ENCODE data around the gene PTCHD4.

PTCHD4 gene

DNA sequence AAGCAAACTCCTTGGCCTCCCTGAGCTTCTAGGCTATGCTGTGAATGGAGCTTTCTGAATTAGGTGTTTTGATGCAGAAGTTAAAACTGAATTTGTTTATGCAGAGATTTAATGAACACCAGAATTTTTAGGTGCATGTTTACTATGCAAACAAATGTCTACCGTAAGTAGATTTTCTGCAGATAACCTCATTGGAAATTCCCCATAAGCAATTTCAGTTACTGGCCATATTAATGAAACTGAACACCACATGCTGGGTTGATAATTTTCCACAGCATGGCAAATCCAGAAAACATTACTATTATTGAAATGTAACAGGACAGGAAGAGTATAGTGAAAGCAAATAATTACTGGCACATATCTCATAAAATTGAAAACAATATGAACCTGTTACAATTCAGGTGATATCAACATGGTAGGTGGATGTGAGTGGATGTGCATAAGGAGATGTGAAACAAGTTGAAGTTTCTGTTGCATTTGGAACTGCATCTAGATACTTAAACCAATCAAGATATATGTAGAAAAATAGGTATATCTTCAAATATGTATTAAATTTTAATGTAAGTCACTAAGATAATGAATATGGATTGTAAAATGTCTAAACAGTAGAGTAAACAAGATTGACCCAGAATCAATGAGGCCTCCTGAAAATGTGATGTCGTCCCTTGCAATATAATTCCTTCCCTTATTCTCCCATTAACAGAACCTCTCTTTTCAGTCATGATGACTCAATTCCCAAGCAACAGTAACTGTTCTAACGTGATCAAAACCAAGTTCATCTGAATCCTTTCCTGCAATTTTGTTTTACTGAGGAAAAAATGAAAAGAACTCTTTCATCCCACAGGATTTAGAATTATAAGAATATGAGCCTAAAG, 11.0 kb downstream of the PTCHD4 start:
- DNase-seq = no peak

GRCh38 chr6:48098923-48099322, 12.1 kb downstream of the PTCHD4 start:
- no peak for DNase-seq

DNA sequence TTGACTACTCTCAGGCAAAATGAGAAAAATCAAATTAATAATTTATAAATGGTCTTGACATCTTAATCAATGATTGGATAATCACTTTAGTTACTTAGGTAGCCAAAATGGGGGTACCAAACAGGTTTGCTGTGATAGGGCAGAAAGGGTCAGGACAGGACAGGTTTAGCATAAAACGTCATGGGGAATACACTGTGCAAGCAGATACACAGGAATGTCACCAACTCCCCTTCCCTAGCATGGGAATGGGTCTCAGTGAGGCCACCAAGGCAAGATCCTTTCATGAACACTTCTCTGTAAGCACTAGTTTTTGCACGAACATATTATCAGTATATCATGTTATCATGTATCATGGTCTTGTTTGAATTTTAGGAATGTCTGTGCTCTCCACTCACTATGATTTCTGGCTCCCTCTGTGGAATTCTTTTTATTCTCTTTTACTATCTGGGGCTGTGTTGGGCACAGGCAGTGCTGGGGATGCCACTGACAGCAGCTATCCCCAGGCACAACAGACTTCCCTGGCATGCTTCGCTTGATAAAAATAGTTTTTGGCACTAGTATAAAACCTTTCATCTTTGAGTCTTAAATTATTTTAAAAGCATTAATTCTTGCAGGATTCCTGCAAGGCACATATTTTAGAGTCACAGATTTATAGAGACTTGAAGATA, 18.3 kb downstream of the PTCHD4 start:
- DNase-seq = no peak

GRCh38 chr6:48090546-48090945, 20.5 kb downstream of the PTCHD4 start:
- no peak for DNase-seq

DNA sequence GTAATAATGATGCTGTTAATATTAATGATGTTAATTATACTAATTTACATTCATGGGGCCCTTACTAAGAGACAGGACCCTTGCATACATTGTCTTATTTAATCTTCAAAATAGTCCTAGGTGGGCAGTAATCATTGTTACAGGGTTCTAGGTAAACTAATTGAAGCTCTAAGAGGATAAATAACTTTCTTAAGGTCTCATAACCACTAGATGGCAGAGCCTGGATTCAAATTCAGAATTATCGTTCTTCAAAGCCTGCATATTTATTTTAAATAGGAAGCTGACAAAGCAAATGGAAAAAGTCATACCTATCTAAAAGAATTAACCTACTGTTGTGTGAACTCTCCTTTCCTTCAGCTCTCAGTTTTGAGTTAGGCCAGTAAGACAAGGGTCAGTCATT, 23.5 kb downstream of the PTCHD4 start:
- no peak for DNase-seq

DNA sequence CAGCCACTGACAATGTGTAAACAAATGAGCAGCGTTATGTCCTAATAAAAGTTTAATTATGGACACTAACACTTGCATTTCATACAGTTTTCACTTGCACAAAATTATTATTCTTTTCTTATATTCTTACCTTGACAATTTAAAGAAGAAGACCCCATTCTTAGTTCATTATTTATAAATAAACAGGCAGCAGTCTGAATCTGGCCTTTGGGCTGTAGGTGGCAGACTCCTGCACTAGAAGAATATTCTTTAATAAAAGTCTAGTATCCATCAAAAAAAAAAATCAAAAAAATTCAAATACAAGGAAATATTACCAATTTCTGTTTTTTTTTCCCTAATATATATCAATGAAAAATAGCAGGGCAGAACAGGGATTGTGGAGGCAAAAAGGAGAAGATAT, 24.8 kb downstream of the PTCHD4 start:
- DNase-seq = no peak

DNA sequence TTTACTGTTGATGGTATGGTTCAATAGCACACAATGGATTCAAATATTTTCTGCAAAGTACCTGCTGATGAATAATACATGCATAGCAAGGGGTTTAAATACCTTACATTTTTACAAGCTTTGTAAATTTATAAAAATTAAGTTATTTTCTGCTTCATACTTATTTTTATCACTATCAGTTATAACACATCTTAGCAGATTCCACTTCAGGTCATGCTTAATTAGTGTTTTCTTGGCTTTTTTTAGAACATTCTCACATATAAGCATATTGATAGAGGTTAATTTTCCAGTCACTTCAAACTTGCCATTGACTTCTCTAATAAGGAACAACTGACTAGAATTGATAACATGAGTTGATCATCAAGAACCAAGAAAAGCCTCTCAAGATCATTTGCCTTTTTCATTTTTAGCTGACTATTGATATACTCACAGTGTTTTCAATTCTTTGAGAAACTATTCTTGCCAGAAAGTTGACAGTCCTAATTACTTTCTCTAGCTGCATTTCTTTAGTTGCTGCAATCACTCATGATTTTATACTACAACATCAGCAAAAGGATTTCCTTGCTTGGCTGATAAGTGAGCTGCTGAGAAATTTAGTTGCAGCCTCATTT, 25.8 kb downstream of the PTCHD4 start:
- no peak for DNase-seq

GRCh38 chr6:48084201-48084600, 26.8 kb downstream of the PTCHD4 start:
- no peak for DNase-seq

- DNase-seq = no peak
Observed at GRCh38 chr6:48080227-48081009, 30.6 kb downstream of the PTCHD4 start.

DNA sequence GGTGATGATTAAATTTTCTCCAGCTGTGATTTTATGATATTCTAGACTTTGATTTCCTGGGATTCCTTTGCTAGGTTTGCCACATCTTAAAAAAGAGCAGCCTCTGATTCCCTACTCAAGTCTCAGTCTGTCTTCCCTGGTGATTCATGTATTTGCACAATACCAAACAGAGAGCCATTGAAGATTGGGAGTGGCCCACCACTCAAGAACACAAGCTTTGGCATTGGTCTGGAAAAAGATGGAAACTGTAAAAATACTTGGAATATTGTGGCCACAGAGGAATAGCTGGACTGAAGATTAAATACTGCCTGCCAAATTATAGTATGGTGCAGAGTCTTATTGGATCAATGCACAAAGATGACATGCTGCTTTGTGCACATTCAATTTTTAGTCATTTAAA, 32.9 kb downstream of the PTCHD4 start:
- no peak for DNase-seq

- DNase-seq = no peak
Observed at GRCh38 chr6:48075181-48075580, 35.8 kb downstream of the PTCHD4 start.

GRCh38 chr6:48073976-48074767, 36.8 kb downstream of the PTCHD4 start:
- no peak for DNase-seq

DNA sequence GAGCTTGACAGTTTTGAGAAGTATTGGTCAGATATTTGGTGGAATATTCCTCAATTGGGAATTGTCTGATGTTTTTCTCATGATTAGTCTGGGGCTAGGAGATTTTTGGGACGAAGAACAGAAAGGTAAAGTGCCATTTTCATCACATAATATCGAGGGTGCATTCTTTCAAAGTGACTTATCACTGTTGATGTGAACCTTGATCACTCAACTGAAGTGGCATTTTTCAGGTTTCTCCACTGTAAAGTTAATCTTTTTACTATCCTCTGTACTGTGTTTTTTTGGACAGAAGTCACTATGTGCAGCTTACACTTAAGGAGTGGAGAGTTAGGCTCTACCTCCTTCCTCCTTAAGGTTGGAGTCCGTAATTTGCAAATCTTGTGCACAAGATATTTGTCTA, 39.2 kb downstream of the PTCHD4 start:
- no peak for DNase-seq

DNA sequence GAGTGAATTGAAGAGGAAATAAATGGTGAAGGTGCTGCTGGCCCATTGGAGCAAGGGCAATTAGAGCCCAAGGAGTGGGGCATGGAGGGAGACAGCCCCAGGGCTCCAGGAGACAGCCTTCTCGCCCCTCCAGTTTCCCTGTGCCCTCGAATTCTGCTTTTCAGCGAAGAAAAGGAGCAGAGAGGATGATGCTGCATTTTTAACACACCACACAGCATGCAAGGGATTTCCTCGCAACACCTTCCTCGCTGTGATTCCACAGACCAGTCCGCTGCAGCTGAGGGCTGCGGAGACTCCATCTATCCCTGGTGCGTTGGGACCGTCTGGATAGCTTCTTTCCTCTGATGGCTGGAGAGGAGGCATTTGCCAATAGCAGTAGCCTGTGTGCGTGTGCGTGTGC, 41.7 kb downstream of the PTCHD4 start:
- DNase-seq = no peak

DNA sequence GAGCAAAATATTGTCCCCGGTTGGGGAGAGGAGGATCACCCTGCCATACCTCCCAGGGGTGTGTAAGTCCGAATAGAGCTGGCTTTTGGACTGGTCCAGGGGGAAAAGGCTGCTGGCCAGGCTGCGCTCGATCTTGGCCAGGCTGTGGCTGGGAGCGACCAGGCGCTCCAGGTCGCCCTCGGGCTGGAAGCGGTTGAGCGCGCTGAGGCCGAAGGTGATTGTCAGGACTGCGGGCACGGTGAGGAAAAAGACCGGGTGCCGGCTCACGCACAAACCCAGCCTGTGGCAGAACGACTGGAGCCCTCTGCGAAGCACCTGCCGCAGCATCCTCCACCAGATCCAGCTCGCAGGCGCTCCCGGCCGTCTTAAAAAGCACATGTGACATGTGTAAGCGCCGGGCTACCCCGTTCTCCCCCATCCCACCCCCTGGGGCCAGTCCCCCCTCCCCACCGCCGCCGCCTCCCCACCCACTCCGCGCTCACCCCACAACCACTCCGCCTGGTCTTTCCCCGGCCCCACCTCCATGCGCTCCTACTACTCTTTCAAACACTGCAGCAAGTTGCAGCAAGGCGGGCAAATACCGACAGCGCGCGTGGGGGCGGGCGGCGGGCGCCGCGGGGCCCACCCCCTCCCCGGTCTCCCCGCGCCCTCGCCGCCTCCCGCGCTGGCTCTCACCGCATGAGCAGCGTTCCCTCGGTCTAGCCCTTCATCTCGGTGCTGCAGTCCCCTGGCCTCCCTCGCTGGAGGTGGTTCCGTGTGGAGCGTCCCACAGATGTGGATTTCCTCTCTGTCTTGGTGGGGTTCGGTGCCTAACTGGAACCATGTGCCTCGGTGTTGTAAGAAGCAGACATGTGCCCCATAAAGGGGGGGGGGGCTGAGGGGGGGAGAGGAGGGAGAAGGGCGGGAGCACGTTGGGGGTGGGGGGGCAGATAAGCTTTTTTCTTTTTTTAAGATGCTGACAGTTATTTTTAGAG, 42.4 kb downstream of the PTCHD4 start:
- no peak for DNase-seq

DNA sequence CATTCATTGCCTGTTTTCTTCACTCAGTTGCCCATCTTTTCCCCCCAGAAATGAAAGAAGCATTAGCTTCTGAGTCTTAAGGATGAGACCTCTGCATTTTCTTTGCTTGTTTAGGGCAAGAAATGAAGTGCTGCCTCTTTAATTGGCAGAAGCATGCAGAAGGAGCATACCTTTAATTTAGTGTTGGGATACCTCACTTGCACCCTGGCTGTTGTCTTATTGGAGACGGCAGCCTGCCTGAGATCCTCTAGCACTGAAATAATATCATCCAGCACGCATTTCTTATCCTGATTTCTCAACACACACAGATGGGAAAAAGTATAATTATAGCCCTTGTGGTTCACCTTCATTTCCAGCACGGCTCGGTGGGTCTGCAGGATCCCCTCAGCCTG, 43.1 kb downstream of the PTCHD4 start:
- DNase-seq = no peak

DNA sequence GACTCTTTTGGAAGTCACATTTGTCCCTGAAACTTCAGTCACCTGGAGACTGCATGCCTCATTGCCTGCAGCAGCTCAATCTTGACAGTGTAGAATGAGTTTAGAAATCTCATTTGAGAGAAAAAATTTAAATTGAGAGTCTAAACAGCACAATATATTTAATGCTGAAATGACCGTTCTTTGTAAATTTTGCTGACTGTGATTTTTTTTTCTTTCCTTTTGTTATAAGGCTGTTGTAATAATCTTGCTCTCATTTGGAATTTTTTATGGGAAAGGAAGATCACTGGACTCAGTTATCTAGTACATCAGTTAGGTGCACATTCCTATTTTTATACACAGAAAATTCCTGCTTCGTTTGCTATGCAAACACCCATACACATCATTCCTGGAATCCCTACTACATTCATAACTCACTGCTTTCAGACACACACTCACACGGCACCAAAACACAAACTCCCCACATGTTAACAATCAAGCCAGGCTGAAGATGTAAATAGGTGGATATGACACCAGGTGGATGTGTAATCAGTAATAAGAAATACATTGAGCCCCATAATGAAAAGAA, 43.8 kb downstream of the PTCHD4 start:
- DNase-seq = no peak

- no peak for DNase-seq
Observed at GRCh38 chr6:48061265-48061990, 49.6 kb downstream of the PTCHD4 start.
